Activated T-helper 1 cell treated with anti-CD3 and anti-CD28 coated beads, Interleukin-12 subunit alpha, Interleukin-12 subunit beta, Interleukin-2, Interleukin-4 antibody, amounts not matched to agents 30 ng/mL and 10 ng/mL and 1 ng/mL, durations not matched to agents 14 hours and 24 hours and 36 hours (primary cell): ENCODE measurements around the gene SLC9A3. TPM values are rescaled to one million over a fixed set of nuclear protein-coding genes. Genes with fewer than 3 reads are reported as not detected.
A peak's percentile ranks its signal among the peaks of the same experiment; 100 is the strongest.

Source experiments
- DNase-seq: peaks from one replicate; pipeline ENCODE4 v3.0.0; 2021; ENCODE audit warnings: low spot score
- H3K27ac Mint-ChIP-seq: one replicate; pipeline ENCODE4 v1.8.0; 2021; ENCODE audit warnings: mild to moderate bottlenecking, mixed read lengths
- H3K27me3 Mint-ChIP-seq: one replicate; pipeline ENCODE4 v1.8.0; 2022; ENCODE audit warnings: mild to moderate bottlenecking, moderate library complexity, mixed read lengths; ENCODE audit not compliant: insufficient read depth
- H3K36me3 Mint-ChIP-seq: one replicate; pipeline ENCODE4 v1.8.0; 2021; ENCODE audit warnings: low read depth, mixed read lengths
- H3K4me1 Mint-ChIP-seq: one replicate; pipeline ENCODE4 v1.8.0; 2021; ENCODE audit warnings: low read depth, mixed read lengths
- H3K4me3 Mint-ChIP-seq: one replicate; pipeline ENCODE4 v1.8.0; 2021; ENCODE audit warnings: mild to moderate bottlenecking, moderate library complexity, mixed read lengths
- H3K9me3 Mint-ChIP-seq: one replicate; pipeline ENCODE4 v1.8.0; 2021; ENCODE audit warnings: mixed read lengths
- intact Hi-C: fragments of 100-400 bp; cut with micrococcal nuclease; formaldehyde crosslinking; loops from one replicate; pipeline ENCODE4 v1.15.1; 2024
- total RNA-seq: library from RNA; stranded (reverse); gene quantifications from 2 replicates; pipeline ENCODE4 v1.2.3, GENCODE V29; 2022

Gene SLC9A3
- total RNA-seq, 1 donor from 2014 or later = 3.0 TPM

GRCh38 chr5:442335-443238 is 81.7 kb downstream of the SLC9A3 start, which contains the start of gene EXOC3:
Gene EXOC3 (plus strand): TSS chr5:443176. CDS start chr5:446206, 3,030 bp downstream.
- peaks cover 19% of the 10 kb centered on the region for H3K4me1 Mint-ChIP-seq
- peaks cover 21% of the 10 kb centered on the region for H3K36me3 Mint-ChIP-seq
- peak within 1 kb of the TSS; percentile 96 for H3K27ac Mint-ChIP-seq
- no peaks in the 10 kb centered on the region for H3K9me3 Mint-ChIP-seq
- intact Hi-C loops = loop anchor here (1.0 to 10.0 kb wide), 6 partner anchors 9 to 225 kb away; partner anchors contain the start of genes CCDC127, CEP72, PDCD6 and SDHA
- DNase-seq = peak; percentile 76
- H3K27me3 Mint-ChIP-seq = peaks cover 3% of the 10 kb centered on the region
- peak within 1 kb of the TSS; percentile 97 for H3K4me3 Mint-ChIP-seq

GRCh38 chr5:441996-442334 is 82.3 kb downstream of the SLC9A3 start:
- Mint-ChIP-seq H3K27me3 (peaks cover 3% of the 10 kb centered on the region), H3K27ac (peak overlapping the region; percentile 96), H3K4me3 (peak overlapping the region; percentile 97), H3K36me3 (peaks cover 14% of the 10 kb centered on the region), H3K4me1 (peaks cover 17% of the 10 kb centered on the region), H3K9me3 (no peaks in the 10 kb centered on the region)
- intact Hi-C loops = loop anchor here (2.0 to 10.0 kb wide), 5 partner anchors 17 to 225 kb away; partner anchors contain the start of genes CCDC127, CEP72, PDCD6 and SDHA
- no peak for DNase-seq

GRCh38 chr5:440401-441201 is 83.6 kb downstream of the SLC9A3 start:
- Mint-ChIP-seq H3K9me3 (no peaks in the 10 kb centered on the region), H3K27me3 (peaks cover 3% of the 10 kb centered on the region), H3K4me3 (peak overlapping the region; percentile 17), H3K4me1 (peaks cover 12% of the 10 kb centered on the region), H3K27ac (no peak overlapping the region), H3K36me3 (peaks cover 7% of the 10 kb centered on the region)
- no peak for DNase-seq
- intact Hi-C loops = loop anchor here (5.0 to 10.0 kb wide), 3 partner anchors 108 to 223 kb away; partner anchors contain the start of genes CCDC127, CEP72 and SDHA

- Mint-ChIP-seq H3K27me3 (peaks cover 3% of the 10 kb centered on the region), H3K27ac (no peak overlapping the region), H3K4me3 (no peak overlapping the region), H3K4me1 (peaks cover 6% of the 10 kb centered on the region), H3K36me3 (peaks cover 3% of the 10 kb centered on the region), H3K9me3 (no peaks in the 10 kb centered on the region)
- intact Hi-C loops = loop anchor here (5.0 to 10.0 kb wide), 3 partner anchors 107 to 222 kb away; partner anchors contain the start of genes CCDC127, CEP72 and SDHA
- no peak for DNase-seq
These were observed 84.6 kb downstream of the SLC9A3 start for GRCh38 chr5:439636-440035.

- Mint-ChIP-seq H3K27ac (no peak overlapping the region), H3K9me3 (no peaks in the 10 kb centered on the region), H3K4me3 (no peak overlapping the region), H3K27me3 (peaks cover 3% of the 10 kb centered on the region), H3K36me3 (peaks cover 3% of the 10 kb centered on the region), H3K4me1 (peaks cover 2% of the 10 kb centered on the region)
- intact Hi-C loops = no loop called here
- no peak for DNase-seq
These were observed 85.1 kb downstream of the SLC9A3 start for GRCh38 chr5:439181-439580.

GRCh38 chr5:438481-438981 is 85.7 kb downstream of the SLC9A3 start:
- Mint-ChIP-seq H3K27me3 (peaks cover 3% of the 10 kb centered on the region), H3K9me3 (no peaks in the 10 kb centered on the region), H3K4me3 (no peak overlapping the region), H3K4me1 (no peaks in the 10 kb centered on the region), H3K36me3 (peaks cover 3% of the 10 kb centered on the region), H3K27ac (no peak overlapping the region)
- DNase-seq = no peak
- intact Hi-C loops = no loop called here

GRCh38 chr5:437281-437771 is 86.9 kb downstream of the SLC9A3 start:
- intact Hi-C loops = no loop called here
- Mint-ChIP-seq H3K4me3 (no peak overlapping the region), H3K9me3 (no peaks in the 10 kb centered on the region), H3K27me3 (no peaks in the 10 kb centered on the region), H3K27ac (no peak overlapping the region), H3K36me3 (no peaks in the 10 kb centered on the region), H3K4me1 (no peaks in the 10 kb centered on the region)
- no peak for DNase-seq

GRCh38 chr5:436641-436975 is 87.6 kb downstream of the SLC9A3 start:
- intact Hi-C loops = no loop called here
- no peak overlapping the region for H3K4me3 Mint-ChIP-seq
- no peaks in the 10 kb centered on the region for H3K4me1 Mint-ChIP-seq
- H3K27me3 Mint-ChIP-seq = no peaks in the 10 kb centered on the region
- no peaks in the 10 kb centered on the region for H3K36me3 Mint-ChIP-seq
- no peak for DNase-seq
- H3K27ac Mint-ChIP-seq = no peak overlapping the region
- H3K9me3 Mint-ChIP-seq = no peaks in the 10 kb centered on the region

GRCh38 chr5:435961-436640 is 88.1 kb downstream of the SLC9A3 start:
- no peak overlapping the region for H3K27ac Mint-ChIP-seq
- no peak for DNase-seq
- H3K27me3 Mint-ChIP-seq = no peaks in the 10 kb centered on the region
- H3K4me3 Mint-ChIP-seq = no peak overlapping the region
- H3K36me3 Mint-ChIP-seq = no peaks in the 10 kb centered on the region
- H3K9me3 Mint-ChIP-seq = no peaks in the 10 kb centered on the region
- H3K4me1 Mint-ChIP-seq = no peaks in the 10 kb centered on the region
- intact Hi-C loops = no loop called here

GRCh38 chr5:435156-435790 is 89.0 kb downstream of the SLC9A3 start:
- H3K4me3 Mint-ChIP-seq = no peak overlapping the region
- no peaks in the 10 kb centered on the region for H3K4me1 Mint-ChIP-seq
- H3K9me3 Mint-ChIP-seq = no peaks in the 10 kb centered on the region
- no peaks in the 10 kb centered on the region for H3K36me3 Mint-ChIP-seq
- H3K27ac Mint-ChIP-seq = no peak overlapping the region
- no peak for DNase-seq
- intact Hi-C loops = no loop called here
- H3K27me3 Mint-ChIP-seq = no peaks in the 10 kb centered on the region

- Mint-ChIP-seq H3K27me3 (no peaks in the 10 kb centered on the region), H3K9me3 (no peaks in the 10 kb centered on the region), H3K27ac (no peak overlapping the region), H3K36me3 (no peaks in the 10 kb centered on the region), H3K4me3 (no peak overlapping the region), H3K4me1 (no peaks in the 10 kb centered on the region)
- intact Hi-C loops = no loop called here
- DNase-seq = no peak
These were observed 89.7 kb downstream of the SLC9A3 start for GRCh38 chr5:434443-435146.
